Omental fat pad (tissue), 4 donors: Measurements from ENCODE around the gene CPD. TPM values are rescaled to one million over a fixed set of nuclear protein-coding genes. Genes with fewer than 3 reads are reported as not detected.

Source experiments
- ATAC-seq: fragments of 150-250 bp; one replicate; pipeline ENCODE4 v1.9.1; 2016; ENCODE audit warnings: mild to moderate bottlenecking, moderate library complexity; ENCODE audit not compliant: low FRiP score
- DNase-seq: peaks from one replicate; pipeline ENCODE4 v3.0.0-alpha.2; 2019; ENCODE audit warnings: low spot score
- CTCF ChIP-seq, 3 donors: fragments of 450-650 bp; IDR thresholded peaks; one replicate each; pipeline ENCODE4 v1.5.1; 2016 to 2017; ENCODE audit warnings: antibody characterized with exemption in 3 of 3, mild to moderate bottlenecking in 3 of 3, moderate library complexity in 2 of 3
- total RNA-seq, 4 donors: library from RNA; depleted of rRNA; stranded (reverse); fragments of >200 nt; gene quantifications; one replicate each; pipeline ENCODE4 v1.1.0, GENCODE V29; 2016

Gene CPD
- total RNA-seq, 4 donors from 2014 or later: 57.2 to 101 (median 82.2) TPM

GRCh38 chr17:30382345-30382744, 3.6 kb downstream of the CPD start:
- no peak for ATAC-seq
- no peak for TF ChIP-seq CTCF (IDR thresholded peaks at IDR 0.05)
- DNase-seq: no peak

GRCh38 chr17:30388321-30389179, 9.8 kb downstream of the CPD start:
- TF ChIP-seq CTCF (IDR thresholded peaks at IDR 0.05): no peak
- ATAC-seq (peak; percentile 19), DNase-seq (no peak)

- ATAC-seq: no peak
- TF ChIP-seq CTCF (IDR thresholded peaks at IDR 0.05): no peak
- no peak for DNase-seq
Observed at GRCh38 chr17:30389756-30390300, 11.1 kb downstream of the CPD start.

GRCh38 chr17:30391534-30391933, 12.8 kb downstream of the CPD start:
- DNase-seq (no peak), ATAC-seq (no peak)
- no peak for TF ChIP-seq CTCF (IDR thresholded peaks at IDR 0.05)

- DNase-seq: no peak
- no peak for TF ChIP-seq CTCF (IDR thresholded peaks at IDR 0.05)
- no peak for ATAC-seq
Observed at GRCh38 chr17:30393491-30393890, 14.8 kb downstream of the CPD start.

GRCh38 chr17:30393911-30394867, 15.5 kb downstream of the CPD start:
- no peak for ATAC-seq
- no peak for TF ChIP-seq CTCF (IDR thresholded peaks at IDR 0.05)
- DNase-seq: no peak
